ENCODE data around the gene FOXP3. TPM values are rescaled to one million over a fixed set of nuclear protein-coding genes. Genes with fewer than 3 reads are reported as not detected.

The FOXP3 gene
- not detected for total RNA-seq

GRCh38 chrX:49264460-49264859 lies at the start of gene FOXP3:
FOXP3 (minus strand) TSS chrX:49264710; CDS start chrX:49258505, 6,205 bp downstream.

GRCh38 chrX:49303346-49303745 lies 38.8 kb upstream of the FOXP3 start, which contains the start of gene GAGE10:
GAGE10 (plus strand) TSS chrX:49303646; CDS start chrX:49304860, 1,214 bp downstream.

GRCh38 chrX:49269767-49270248 lies 5.3 kb upstream of the FOXP3 start, which contains the start of gene PPP1R3F:
PPP1R3F (plus strand) TSS chrX:49269793; CDS start chrX:49269870, 77 bp downstream.

GRCh38 chrX:49233176-49233575 lies 31.3 kb downstream of the FOXP3 start, which contains the start of gene CACNA1F:
CACNA1F (minus strand) TSS chrX:49233340; CDS start chrX:49233309, 31 bp downstream.

Other genes starting within 250 kb of the FOXP3 start
- gene TFE3, start 221.4 kb downstream of the FOXP3 start, total RNA-seq, result 13.6 TPM
- 3.5 TPM for gene CCDC120, start 205.7 kb downstream of the FOXP3 start, total RNA-seq
- 11.5 TPM for gene PRAF2, start 190.7 kb downstream of the FOXP3 start, total RNA-seq
- 23.8 TPM for gene WDR45, start 184.8 kb downstream of the FOXP3 start, total RNA-seq
- gene GPKOW, start 141.0 kb downstream of the FOXP3 start, total RNA-seq, result 22.4 TPM
- 2.8 TPM for gene MAGIX, start 102.0 kb downstream of the FOXP3 start, total RNA-seq
- gene PLP2, start 92.8 kb downstream of the FOXP3 start, total RNA-seq, result 3.5 TPM
- gene PRICKLE3, start 78.3 kb downstream of the FOXP3 start, total RNA-seq, result 0.69 TPM
- 273 TPM for gene SYP, start 64.5 kb downstream of the FOXP3 start, total RNA-seq
- gene CACNA1F, start 31.4 kb downstream of the FOXP3 start, total RNA-seq, result not detected
- 6.7 TPM for gene CCDC22, start 29.2 kb downstream of the FOXP3 start, total RNA-seq
- 15.7 TPM for gene PPP1R3F, start 5.1 kb upstream of the FOXP3 start, total RNA-seq
- not detected for gene GAGE10, start 38.9 kb upstream of the FOXP3 start, total RNA-seq
- not detected for gene GAGE12J, start 57.3 kb upstream of the FOXP3 start, total RNA-seq
- gene GAGE13, start 66.9 kb upstream of the FOXP3 start, total RNA-seq, result not detected